ENCODE results near the gene YAP1.

Gene YAP1

DNA sequence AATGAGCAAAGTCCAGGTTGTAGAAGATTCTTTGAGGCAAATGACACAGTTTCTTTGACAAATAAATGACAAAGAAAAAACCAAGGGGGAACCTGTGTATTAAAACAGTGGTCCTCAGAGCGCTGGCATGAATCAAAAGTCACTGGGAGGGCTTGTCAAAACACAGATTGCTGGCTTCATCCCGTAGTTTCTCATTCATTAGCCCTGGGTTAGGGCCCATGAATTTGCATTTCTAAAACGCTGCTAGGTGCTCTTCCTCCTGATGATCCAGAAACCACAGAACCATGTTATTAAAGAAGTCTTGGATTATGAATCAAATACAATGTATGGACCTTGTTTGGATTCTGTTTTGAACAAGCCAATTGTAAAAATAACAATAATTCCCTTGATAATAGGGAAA lies 92.7 kb downstream of the YAP1 start:
- no peak for DNase-seq

DNA sequence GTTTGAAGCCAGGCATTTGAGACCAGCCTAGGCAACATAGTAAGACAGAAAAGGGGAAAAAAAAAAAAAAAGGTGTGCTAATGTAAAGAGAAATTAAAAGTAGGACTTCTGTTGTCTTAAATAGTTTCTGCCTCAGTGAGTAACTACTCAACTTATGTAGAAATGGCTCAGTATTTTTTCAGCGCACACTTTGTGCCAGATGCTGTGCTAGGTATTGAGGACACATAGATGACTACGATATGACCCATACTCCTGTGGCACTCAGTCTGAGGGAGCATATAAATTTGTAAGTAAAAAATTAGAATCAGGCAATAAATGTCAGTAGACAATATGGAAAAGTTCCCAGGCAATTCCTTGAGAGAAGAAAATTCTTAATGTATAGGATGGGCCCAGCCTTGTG lies 93.9 kb downstream of the YAP1 start:
- DNase-seq, result no peak

DNA sequence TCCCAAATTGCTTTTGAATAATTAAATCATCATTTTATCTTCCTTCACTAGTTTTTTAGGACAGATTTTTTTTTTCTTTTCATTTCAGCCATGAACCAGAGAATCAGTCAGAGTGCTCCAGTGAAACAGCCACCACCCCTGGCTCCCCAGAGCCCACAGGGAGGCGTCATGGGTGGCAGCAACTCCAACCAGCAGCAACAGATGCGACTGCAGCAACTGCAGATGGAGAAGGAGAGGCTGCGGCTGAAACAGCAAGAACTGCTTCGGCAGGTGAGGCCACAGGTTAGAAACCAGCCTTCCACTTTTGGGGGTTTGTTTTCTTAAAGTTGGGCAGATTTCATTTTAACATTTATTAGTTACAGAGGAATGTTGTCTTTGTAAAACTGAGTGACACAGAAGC lies 95.6 kb downstream of the YAP1 start:
- DNase-seq, result no peak

DNA sequence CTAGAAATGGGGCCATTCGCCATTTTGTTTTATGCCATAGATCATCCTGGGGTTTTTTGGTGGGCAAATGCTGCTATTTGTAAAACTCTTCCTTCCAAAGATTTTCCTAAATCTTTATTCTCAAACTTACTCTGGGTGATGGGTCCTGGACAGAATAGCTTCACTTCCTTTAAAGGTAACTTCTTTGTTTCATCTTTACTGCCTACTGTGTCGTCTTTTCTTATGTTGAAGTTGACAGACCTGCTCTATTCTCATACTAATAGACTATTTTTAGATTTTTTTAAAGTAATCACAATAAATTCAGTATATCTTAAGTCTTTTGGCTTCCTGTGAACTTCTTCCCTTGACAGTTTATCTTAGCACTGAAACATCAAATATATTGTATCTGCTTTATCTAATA lies 98.6 kb downstream of the YAP1 start:
- no peak for DNase-seq

DNA sequence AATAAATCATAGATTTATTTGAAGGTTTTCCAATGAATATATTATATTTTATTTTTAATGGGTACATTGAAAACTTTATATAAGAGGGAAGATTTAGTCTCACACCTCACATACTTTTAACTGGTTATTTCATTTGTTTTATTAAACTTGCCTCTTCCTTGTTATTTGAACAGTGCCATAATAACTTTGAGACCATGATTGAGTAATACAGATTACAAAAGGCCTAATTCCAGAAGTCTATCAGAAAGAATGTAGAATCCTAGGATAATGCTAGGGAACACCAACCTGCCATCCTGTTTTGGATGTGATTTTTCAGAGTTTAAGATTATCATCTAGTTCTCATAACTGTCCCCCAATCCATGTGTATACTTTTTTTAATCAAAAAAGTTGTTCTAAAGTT lies 104.4 kb downstream of the YAP1 start:
- DNase-seq, result no peak

DNA sequence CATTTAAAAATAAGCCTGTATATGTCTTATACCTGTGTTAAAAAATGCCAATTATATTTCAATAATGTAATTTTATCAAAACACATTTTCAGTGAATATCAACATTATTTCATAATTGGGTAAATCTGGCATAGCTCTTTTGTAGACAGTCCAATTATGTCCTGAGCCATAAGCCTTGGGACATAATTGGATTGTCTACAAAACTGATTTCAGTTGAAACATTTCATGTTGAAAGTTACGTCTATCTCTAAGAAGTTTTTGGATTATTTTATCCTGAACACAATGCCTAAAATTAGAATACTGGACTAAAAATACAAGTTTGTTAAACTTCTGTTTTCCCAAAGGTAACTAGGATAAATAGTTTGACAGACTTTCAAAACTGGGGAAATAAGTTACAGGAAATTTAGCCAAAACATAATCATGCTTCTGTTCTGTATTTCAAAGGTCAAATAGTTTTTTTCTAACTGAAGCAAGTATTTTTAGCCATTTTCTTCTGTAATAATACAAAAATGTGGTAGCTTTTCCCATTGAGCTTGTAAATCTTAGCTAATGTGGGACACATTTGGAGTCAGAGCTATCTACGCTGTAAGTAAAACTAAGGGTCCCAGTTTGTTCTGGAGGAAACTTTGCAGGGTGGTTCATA lies 106.3 kb downstream of the YAP1 start:
- no peak for DNase-seq

DNA sequence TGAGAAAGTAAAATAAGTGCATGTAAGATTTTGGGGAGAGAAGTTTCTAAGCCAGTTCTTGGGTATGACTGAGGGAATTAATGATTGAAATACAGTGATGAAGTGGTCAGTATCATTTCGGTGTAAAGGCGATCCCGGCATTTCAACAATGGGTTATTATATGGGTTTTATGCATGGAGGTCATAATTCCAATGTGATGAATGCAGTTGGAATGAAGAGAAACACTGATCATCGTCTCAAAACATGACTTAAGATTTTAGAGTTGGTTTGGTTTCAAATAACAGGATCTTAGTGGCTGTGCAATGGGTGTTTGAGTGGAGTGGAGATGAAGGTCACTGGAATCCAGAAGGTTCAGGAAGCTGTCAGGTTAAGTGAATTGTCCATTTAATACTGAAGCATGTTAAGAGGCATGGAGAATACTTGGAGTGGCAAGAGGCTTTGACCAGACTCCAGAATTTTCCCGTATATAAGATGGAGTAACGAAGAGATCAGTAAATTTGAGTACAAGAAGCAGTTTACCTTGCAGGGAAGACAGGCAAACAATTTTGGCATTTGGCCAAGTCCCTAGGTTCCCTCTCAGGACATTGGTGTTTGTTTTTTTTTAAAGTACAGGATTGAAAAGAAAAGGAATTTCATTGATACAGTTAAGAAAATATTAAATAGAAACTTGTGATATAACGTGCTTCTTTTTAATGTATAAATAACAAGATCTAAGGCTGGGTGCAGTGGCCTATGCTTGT lies 110.7 kb downstream of the YAP1 start:
- no peak for DNase-seq

DNA sequence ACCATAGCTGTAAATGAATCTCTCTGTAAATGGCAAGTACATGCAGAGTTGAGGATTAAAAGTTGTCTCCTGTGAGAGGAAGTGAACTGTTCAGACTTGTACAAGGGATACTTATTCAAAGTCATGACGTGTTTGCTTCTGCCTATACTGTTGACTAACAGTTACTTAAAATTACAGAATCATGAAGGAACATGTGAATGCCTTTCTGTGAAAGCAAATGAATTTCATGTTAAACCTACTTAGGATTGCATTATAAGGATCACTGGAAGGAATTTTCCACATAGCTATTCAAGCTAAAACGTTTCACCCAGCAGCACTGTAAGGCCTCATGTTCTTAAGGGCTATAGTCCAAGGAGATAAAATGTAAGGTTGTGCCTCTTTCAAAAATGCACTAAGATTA lies 113.6 kb downstream of the YAP1 start:
- no peak for DNase-seq

DNA sequence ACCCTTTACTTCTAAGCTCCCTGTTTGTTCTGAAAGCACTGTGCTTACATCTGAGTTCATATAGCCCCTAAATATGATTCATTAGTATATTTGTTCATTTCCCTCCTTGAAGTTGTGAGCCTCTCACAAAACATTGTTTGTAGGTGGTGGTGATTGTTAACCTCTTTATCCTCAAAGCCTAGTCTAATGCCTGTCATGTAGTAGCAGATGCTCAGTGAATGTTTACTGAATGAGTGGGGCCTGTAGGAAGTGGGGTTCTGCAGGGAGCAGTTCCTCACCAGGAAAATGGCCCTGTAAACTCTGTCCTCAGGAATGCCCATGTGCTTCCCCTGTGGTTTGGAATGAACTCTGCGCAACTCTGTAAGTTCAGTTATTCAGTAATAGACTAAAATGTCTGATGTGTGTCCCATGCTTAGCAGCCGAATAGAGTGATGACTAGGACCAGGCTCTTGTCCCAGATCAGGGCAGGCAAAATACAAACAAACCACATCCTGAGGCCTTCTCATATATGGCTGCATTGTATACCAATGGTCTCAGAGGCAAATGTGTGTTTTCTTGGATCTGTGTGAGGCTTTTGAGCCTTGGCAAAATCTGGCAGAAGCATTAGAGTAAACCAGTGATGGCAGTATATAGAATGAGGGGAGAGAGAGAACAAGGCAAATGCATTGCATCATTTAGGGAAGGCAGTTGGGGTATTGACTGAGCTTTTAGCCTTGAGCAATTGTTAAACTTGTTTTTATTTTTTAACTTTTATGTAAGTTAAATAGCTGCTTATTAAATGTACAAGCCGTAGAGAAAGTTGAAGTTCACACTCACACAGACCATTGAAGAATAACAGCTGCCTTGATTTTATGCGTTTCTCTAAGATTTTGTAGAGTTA lies 115.7 kb downstream of the YAP1 start:
- DNase-seq, result no peak

DNA sequence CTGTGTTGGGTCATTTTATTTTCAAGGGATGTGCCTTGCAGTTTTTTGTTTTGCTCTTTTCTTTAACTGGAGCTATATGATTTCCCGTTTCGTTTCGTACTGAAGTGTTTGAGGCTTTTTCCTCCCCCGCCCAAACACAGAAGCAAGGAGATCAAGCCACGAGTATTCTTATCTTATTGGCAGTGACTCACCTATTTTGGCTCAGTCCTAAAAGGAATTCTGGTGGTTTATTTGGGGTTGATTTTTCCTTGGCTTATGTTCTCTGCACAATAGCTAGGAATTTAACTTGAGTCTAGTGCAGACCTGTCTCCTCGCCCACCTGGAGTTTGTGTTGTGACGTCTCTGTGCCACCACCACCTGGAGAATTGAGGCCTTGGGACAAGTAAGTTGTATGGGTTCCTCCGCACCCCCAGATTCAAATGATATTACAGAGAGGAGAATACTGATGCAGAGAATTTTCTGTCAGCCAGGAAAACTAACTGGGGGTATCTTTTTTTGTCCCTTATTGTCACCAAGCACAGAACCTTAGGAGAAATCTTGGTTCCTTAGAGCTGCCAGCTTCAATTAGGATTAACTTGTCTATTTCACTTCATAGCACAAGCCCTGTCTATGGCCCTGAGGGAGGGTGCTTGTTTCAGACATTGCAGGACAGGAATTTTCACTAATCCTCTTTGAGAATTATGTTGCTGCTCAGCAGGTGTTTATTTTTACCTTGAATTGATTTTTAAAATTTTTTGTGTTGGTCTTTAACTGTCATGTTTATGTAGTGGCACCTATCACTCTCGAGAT lies 116.6 kb downstream of the YAP1 start:
- DNase-seq, result no peak

DNA sequence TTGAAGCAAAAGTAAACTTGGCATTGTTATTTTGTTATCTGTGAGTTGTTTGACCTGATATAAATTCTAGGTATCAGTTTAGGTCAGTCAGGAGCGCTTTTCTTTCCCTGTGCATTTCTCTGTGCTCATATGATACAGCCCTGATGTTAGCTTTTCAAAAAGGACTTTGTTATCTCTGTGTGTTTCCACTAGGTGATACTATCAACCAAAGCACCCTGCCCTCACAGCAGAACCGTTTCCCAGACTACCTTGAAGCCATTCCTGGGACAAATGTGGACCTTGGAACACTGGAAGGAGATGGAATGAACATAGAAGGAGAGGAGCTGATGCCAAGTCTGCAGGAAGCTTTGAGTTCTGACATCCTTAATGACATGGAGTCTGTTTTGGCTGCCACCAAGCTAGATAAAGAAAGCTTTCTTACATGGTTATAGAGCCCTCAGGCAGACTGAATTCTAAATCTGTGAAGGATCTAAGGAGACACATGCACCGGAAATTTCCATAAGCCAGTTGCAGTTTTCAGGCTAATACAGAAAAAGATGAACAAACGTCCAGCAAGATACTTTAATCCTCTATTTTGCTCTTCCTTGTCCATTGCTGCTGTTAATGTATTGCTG lies 119.4 kb downstream of the YAP1 start:
- no peak for DNase-seq

DNA sequence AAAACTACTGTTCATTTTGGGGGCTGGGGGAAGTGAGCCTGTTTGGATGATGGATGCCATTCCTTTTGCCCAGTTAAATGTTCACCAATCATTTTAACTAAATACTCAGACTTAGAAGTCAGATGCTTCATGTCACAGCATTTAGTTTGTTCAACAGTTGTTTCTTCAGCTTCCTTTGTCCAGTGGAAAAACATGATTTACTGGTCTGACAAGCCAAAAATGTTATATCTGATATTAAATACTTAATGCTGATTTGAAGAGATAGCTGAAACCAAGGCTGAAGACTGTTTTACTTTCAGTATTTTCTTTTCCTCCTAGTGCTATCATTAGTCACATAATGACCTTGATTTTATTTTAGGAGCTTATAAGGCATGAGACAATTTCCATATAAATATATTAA lies 119.9 kb downstream of the YAP1 start:
- no peak for DNase-seq

DNA sequence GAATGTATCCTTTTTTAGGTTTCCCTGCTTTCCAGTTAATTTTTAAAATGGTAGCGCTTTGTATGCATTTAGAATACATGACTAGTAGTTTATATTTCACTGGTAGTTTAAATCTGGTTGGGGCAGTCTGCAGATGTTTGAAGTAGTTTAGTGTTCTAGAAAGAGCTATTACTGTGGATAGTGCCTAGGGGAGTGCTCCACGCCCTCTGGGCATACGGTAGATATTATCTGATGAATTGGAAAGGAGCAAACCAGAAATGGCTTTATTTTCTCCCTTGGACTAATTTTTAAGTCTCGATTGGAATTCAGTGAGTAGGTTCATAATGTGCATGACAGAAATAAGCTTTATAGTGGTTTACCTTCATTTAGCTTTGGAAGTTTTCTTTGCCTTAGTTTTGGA lies 120.7 kb downstream of the YAP1 start:
- no peak for DNase-seq

DNA sequence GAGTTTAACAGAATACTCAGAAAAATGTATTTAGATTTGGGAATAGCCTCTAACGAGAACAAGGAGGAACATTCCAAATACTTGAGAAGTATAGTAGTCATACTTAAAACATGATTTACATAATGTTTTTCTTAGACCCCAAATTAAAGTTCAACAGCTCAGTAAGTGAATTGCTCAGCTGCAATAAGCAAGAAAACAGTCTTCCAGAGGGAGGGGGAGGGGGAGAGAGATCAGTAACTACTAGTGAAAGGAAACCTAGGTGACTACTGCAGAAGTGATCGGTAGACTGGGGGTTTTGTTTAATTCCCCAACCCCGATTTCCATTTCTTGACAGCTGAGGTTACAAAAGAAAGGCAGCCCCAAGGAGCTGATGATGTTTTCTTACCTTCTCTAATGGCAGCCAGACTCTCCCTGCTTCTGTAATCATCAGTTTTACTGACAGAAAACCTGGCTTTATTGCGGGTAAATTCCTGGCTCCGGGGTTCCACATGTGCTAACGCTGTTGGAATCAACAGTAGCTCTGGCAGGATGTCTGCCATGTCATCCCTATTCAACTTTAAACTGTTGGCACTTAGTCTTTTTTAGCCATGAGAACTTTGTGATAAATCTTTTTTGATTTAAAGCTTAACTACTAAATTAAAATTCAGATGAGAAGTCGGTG lies 124.7 kb downstream of the YAP1 start:
- peak; percentile 30 for DNase-seq

DNA sequence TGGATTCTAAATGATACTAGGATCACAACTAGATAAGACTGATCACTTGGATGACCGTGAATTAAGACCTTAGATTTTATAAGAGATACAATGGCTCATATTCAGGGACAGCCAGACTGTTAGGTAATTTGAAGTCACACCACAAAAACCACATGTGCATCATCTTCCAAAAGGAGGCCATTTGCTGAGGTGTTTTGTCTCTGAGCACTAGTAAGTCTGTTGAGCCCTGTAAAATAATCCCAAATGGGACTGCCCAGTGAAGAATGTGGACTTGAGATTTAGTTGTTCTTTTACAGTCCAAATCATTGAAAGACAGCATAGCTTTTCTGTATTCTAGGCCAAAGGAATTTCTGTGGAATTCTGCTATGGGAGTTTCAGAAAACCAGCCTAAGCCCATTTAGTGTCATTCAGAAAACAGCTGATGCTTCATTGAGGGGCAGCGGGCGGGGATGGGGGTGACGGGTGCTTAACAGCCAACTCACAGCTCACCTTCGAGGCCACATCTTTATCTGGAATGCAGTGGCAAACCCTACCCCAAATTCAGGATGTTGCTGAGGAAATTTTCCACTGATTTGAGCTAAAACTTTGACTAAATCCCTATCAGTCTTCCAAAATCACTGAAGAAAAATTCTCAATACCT lies 127.0 kb downstream of the YAP1 start:
- DNase-seq, result no peak

DNA sequence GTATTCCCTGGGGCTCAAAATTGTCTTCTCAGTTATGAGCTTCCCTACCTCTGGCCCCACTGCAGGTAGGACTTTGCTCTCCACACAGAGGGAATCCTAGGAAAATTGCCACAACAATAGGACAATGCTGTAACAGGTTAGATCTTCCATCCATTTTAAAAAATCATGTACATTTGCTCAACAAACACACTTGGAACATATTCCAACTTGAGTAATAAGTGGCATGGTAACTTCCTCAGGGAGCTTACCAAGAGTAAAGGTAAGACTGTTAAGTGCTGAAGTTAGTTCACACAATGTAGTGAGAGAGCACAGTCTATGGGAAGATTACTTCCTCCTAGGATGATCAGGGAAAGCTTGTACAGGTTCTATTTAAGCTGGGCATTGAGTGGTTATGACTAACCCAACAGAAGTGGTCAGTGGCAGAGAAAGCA lies 128.2 kb downstream of the YAP1 start:
- DNase-seq, result no peak

DNA sequence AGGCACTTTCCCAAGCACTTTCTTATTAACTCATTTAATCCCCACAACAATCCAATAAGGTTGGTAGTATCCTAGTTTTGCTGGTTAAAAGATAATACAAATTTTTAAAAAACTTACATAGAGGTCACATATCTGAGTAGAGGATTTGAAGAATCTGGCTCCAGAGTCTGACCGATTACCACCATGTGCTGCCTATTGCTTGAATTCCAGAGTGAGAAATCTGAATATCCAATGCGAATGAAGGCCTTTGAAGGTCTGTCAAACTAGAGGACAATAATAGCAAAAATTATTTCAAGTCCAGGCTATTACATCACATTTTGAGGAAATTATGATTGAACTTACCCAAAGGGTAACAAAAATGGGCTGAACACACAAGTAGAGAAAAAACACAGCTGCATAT lies 129.2 kb downstream of the YAP1 start:
- DNase-seq, result no peak

DNA sequence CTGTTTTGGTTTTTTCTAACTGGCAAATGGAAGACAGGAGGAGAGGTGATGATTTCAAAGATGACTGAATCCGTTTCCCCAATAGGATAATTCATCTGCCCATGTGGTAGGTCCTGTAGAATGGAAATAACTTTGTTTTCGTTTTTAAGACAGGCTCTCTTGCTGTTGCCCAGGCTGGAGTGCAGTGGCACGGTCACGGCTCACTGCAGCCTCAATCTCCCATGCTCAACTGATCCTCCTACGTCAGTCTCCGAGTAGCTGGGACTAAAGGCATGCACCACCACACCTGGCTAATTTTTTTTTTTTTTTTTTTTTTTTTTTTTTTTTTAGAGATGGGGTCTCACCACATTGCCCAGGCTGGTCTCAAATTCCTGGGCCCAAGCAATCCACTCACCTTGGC lies 129.7 kb downstream of the YAP1 start:
- no peak for DNase-seq

DNA sequence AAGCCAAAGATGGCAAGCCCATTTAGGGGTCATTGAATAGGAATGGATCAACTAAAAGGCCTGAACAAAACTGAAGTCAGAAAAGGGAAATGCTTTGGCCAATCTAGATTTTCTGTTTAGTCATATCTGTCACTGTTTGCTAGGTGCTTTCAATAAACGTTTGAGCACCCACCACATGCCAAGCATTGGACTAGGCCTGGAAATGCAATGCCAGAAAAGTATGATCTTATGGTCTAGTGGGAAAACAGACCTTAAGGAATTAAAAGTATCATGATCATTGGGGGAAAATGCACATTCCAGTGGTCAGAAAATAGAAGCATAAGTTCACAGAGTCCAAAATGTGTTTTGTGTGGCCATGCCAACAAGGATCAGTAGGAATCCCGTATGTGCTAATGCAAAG lies 130.3 kb downstream of the YAP1 start:
- DNase-seq, result no peak

DNA sequence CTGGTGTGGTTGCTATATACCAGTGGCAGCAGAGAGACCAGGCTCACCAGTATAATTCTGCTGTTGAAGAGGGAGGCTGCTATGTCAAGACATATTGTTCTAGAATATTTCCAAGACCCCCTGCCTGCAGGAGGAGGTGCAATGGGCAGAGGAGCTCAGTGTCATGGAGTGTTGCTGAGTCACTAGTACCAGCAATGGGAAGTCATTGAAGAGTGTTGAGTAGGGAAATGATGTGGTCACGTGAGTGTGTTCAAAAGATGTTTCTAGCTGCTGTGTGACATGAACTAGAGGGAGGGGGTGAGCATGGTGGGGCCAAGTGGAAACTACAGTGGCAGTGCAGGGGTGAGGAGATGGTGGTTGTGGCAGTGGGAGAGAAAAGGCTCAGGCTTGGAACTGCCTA lies 130.8 kb downstream of the YAP1 start:
- DNase-seq, result no peak

DNA sequence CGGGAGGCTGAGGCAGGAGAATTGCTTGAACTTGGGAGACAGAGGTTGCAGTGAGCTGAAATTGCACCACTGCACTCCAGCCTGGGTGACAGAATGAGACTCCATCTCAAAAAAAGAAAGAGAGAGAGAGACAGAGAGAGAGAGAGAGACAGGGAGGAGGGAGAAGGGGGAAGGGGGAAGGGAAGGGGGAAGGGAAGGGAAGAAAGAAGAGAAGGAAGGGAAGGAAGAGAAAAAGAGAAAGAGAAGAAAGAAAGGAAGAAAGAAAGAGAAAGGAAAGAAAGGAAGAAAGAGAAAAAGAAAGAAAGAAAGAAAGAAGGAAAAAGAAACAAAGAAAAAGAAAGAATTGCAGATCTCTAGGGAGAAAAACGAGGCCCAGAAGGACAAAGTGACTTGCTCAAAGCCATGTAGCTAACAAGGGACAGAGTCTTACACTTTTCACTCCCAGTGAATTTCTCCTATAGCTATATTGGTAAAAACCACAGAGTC lies 133.2 kb downstream of the YAP1 start:
- no peak for DNase-seq
